C4-2B (cell line): ENCODE results near the gene TTC34.
A peak's percentile ranks its signal among the peaks of the same experiment; 100 is the strongest.

Experiments
- H3K27ac ChIP-seq: fragments of 450-650 bp; 2 replicates; pipeline ENCODE4 v1.5.1; 2017
- CTCF ChIP-seq: fragments of 450-650 bp; conservative IDR thresholded peaks from 2 replicates; pipeline ENCODE4 v1.5.1; 2017; ENCODE audit warnings: mild to moderate bottlenecking
- ZFX ChIP-seq: fragments of 450-650 bp; IDR thresholded peaks from 2 replicates; pipeline ENCODE4 v1.6.1; 2017

TTC34 gene

GRCh38 chr1:2840036-2840809 is 38.7 kb upstream of the TTC34 start:
- no peak for TF ChIP-seq CTCF
- 0 out of 2 replicates have a peak, but pooled peaks have one; percentile 8 for TF ChIP-seq ZFX

DNA sequence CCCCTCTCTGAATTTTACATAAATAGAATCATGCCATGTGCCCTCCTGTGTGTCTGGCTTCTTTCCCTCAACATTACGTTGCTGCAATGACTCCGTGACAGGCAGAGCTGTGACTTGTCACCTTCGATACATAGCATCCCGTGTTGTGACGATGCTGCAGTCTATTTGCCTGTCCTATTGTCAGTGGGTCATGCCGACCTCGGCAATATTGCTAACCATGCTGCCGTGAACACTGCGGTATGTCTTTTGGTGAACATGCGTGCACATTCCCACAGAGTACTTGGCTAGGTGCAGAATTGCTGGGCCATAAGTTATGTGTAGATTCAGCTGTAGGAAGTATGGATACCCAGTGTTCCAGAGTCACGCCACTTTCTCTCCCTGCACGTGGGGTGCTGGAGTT is 36.3 kb upstream of the TTC34 start:
- TF ChIP-seq CTCF (no peak), ZFX (no peak)

More at GRCh38 chr1:2840036-2840809, 38.7 kb upstream of the TTC34 start:
- H3K27ac ChIP-seq, result no peak overlapping the region

GRCh38 chr1:2837316-2837715 is 35.8 kb upstream of the TTC34 start:
- TF ChIP-seq CTCF, result no peak
- TF ChIP-seq ZFX, result no peak
- no peak overlapping the region for H3K27ac ChIP-seq

More for the DNA sequence above, 36.3 kb upstream of the TTC34 start:
- H3K27ac ChIP-seq, result no peak overlapping the region

DNA sequence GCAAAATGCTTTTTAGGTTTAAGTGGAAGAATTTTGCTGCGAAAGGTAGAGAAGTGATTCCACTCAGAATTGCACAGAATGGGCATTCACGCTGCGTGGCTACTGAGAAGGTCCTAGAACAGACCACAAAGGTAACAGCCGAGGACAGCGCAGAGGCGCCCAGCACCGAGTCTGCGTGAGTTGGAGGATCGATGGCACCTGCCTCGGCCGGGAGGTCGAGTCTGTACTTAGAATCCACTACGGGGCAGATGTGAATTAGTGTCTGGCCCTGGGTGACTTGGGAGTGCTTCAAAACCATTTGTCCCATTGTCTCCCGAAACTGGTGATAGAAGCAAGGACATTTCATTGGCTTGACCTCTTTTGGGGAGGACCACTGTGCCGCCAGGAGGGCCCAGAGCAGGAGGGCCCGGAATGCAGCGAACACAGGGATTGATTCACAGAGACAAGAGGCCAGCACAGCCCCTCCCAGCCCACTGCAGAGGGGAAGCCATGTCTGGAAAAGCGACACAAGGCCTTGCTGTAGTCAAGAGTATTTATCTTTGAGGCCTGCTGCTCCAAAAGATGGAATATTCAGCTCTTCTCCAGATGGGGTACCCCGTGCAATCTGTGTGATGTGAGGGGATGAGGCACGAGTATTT is 35.0 kb upstream of the TTC34 start:
- no peak for TF ChIP-seq ZFX
- TF ChIP-seq CTCF, result no peak
- no peak overlapping the region for H3K27ac ChIP-seq

- TF ChIP-seq CTCF (no peak), ZFX (no peak)
- H3K27ac ChIP-seq, result no peak overlapping the region
Observed at GRCh38 chr1:2835650-2836159, 34.2 kb upstream of the TTC34 start.

DNA sequence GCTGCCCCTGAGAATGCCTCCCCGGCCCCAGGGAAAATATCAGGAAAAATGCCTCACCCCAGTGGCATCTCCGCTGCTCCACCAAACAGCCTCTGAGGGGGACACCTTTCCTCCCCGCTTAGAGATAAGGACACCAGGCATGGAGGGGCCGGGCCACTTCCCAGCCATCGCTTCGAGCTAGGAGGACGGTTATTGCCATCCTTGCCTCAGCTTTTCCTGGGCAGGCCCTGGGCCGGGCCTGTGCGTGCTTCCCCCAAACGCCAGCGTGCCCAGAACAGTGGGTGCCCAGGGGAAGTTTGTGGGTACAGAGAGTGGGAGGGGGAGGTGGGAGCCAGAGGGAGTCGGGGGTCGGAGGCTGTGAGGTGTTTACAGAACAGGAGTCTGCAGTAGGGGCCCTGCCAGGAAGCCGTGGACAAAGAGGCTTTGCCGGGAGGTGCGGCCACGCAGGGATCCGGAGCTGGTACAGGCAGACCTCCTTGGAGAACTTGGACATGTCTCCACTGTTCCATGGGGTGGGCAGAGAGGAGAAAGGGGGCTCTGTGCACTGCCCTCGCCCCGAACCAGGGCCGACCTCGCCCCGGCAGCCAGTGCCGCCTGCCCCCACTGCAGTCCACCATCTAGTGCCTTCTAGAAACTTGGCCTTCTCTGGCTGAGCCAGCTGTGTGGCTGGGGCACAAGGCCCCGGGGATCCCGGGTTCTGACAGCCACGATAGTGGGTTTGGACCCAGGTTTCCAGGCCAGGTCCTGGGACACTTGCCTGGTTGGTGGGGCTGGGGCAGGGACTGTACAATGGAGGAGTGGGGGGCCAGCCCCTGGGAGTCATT is 33.5 kb upstream of the TTC34 start:
- no peak overlapping the region for H3K27ac ChIP-seq
- TF ChIP-seq CTCF (no peak), ZFX (no peak)
